HCT116 (cell line): Measurements from ENCODE around the gene ARFGEF3. TPM values are rescaled to one million over a fixed set of nuclear protein-coding genes. Genes with fewer than 3 reads are reported as not detected.

Experiments
- ATAC-seq: fragments of 200-7000 bp; cut with Tn5 transposase; 2 replicates; pipeline ENCODE4 v1.9.1; 2020; ENCODE audit warnings: mild to moderate bottlenecking, moderate library complexity
- BruUV-seq: library from RNA; stranded (reverse); fragments of 400-500 nt; replicated peaks from 2 replicates; lab custom pipeline; 2021; lab: Mats Ljungman, UMichigan
- CTCF ChIA-PET: fragments of 300-600 bp; sonication (Branson Sonifier 250); formaldehyde crosslinking; loops from one replicate; lab custom pipeline; 2021; ENCODE audit warnings: antibody characterized with exemption; lab: Charles Lee
- POLR2A ChIA-PET: fragments of 300-600, 350-600 bp; sonication (Branson Sonifier 250); formaldehyde crosslinking; loops from one replicate; lab custom pipeline; 2021; ENCODE audit warnings: antibody characterized with exemption; lab: Charles Lee
- RAD21 ChIA-PET, 2 experiments: fragments of 300-600 bp; sonication (Branson Sonifier 250); formaldehyde crosslinking; loops; one replicate each; lab custom pipeline; 2023; ENCODE audit warnings: low total read pairs in 2 of 2; ENCODE audit not compliant: uncharacterized antibody in 2 of 2, unreplicated experiment in 2 of 2, low non-redundant PET in 1 of 2; lab: Charles Lee
- DNase-seq: peaks from one replicate; pipeline ENCODE4 v3.0.0-alpha.2; 2010; ENCODE audit warnings: low read depth, low spot score
- H2AFZ ChIP-seq: fragments of 200-600 bp; shearing (Covaris generic), sonication (generic); 2 replicates; pipeline ENCODE4 v1.6.1; 2017; ENCODE audit warnings: low read depth, mixed run types, mixed read lengths, antibody characterized with exemption, low read length; ENCODE audit not compliant: poor library complexity, severe bottlenecking
- H3K27ac ChIP-seq: 2 replicates; pipeline ENCODE4 v1.5.1; 2012; ENCODE audit warnings: low read depth, low read length
- H3K27me3 ChIP-seq: fragments of 200-600 bp; sonication (generic); 2 replicates; pipeline ENCODE4 v1.6.1; 2016; ENCODE audit warnings: mixed run types, low read length, mixed read lengths; ENCODE audit not compliant: insufficient read depth
- H3K36me3 ChIP-seq, 2 experiments: fragments of 200-500 bp in 1 of 2; fragments of 200-600 bp in 1 of 2; sonication (Bioruptor generic) in 1 of 2; sonication (generic) in 1 of 2; 2 replicates each; pipeline versions ENCODE4 v1.5.1 to v1.6.1; 2014 to 2016; ENCODE audit warnings: low read length in 2 of 2, inconsistent platforms in 1 of 2, mixed read lengths in 1 of 2, mixed run types in 1 of 2; ENCODE audit not compliant: insufficient read depth in 2 of 2, control insufficient read depth in 1 of 2
- H3K4me1 ChIP-seq, 2 experiments: fragments of 200-600 bp in 1 of 2; sonication (generic) in 1 of 2; 2 replicates each; pipeline versions ENCODE4 v1.5.1 to v1.6.1; 2012 to 2017; ENCODE audit warnings: low read length in 2 of 2, inconsistent platforms in 1 of 2, mild to moderate bottlenecking in 1 of 2, mixed read lengths in 1 of 2, mixed run types in 1 of 2, moderate library complexity in 1 of 2; ENCODE audit not compliant: insufficient read depth in 2 of 2, control insufficient read depth in 1 of 2
- H3K4me2 ChIP-seq: fragments of 200-600 bp; sonication (generic); 2 replicates; pipeline ENCODE4 v1.6.1; 2017; ENCODE audit warnings: mixed run types, low read length, mixed read lengths
- H3K4me3 ChIP-seq, 2 experiments: fragments of 200-600 bp in 1 of 2; sonication (generic) in 1 of 2; replicated peaks in 1 of 2; 2 replicates each; pipeline ENCODE4 v1.5.1; 2011 to 2016; ENCODE audit warnings: low read length in 2 of 2, control low read depth in 1 of 2, low read depth in 1 of 2, mild to moderate bottlenecking in 1 of 2, mixed read lengths in 1 of 2, mixed run types in 1 of 2
- H3K79me2 ChIP-seq: fragments of 200-600 bp; sonication (generic); 2 replicates; pipeline ENCODE4 v1.6.1; 2017; ENCODE audit warnings: mild to moderate bottlenecking, mixed run types, low read length, moderate library complexity, mixed read lengths; ENCODE audit not compliant: insufficient read depth
- H3K9ac ChIP-seq: fragments of 200-600 bp; sonication (generic); 2 replicates; pipeline ENCODE4 v1.6.1; 2016; ENCODE audit warnings: low read length, mixed read lengths
- H3K9me2 ChIP-seq: fragments of 200-600 bp; sonication (generic), shearing (Covaris generic); 2 replicates; pipeline ENCODE4 v1.6.1; 2017; ENCODE audit warnings: mixed run types, mild to moderate bottlenecking, moderate library complexity; ENCODE audit not compliant: insufficient read depth
- H3K9me3 ChIP-seq, 2 experiments: fragments of 200-500 bp in 1 of 2; fragments of 200-600 bp in 1 of 2; sonication (Bioruptor generic) in 1 of 2; sonication (generic) in 1 of 2; 2 replicates each; pipeline ENCODE4 v1.6.1; 2014 to 2017; ENCODE audit warnings: low read length in 2 of 2, mixed read lengths in 2 of 2, inconsistent platforms in 1 of 2, low read depth in 1 of 2, mild to moderate bottlenecking in 1 of 2, mixed run types in 1 of 2, moderate library complexity in 1 of 2; ENCODE audit not compliant: control insufficient read depth in 1 of 2, insufficient read depth in 1 of 2
- H4K20me1 ChIP-seq: fragments of 200-600 bp; sonication (generic), shearing (Covaris generic); 2 replicates; pipeline ENCODE4 v1.6.1; 2017; ENCODE audit warnings: mixed run types, mild to moderate bottlenecking, moderate library complexity; ENCODE audit not compliant: insufficient read depth
- ATF3 ChIP-seq: IDR thresholded peaks from 2 replicates; pipeline ENCODE4 v1.6.1; 2012
- CEBPB ChIP-seq: IDR thresholded peaks from 2 replicates; pipeline ENCODE4 v1.6.1; 2012; ENCODE audit warnings: low read depth
- CTCF ChIP-seq, 3 experiments: fragments of 200-600 bp in 1 of 3; sonication (generic) in 1 of 3; IDR thresholded peaks in 2 of 3; conservative IDR thresholded peaks in 1 of 3; 2 replicates each; pipeline ENCODE4 v1.5.1; 2012 to 2017; ENCODE audit warnings: low read depth in 2 of 3, low read length in 2 of 3, antibody characterized with exemption in 1 of 3, borderline replicate concordance in 1 of 3, control low read depth in 1 of 3, mild to moderate bottlenecking in 1 of 3, mixed read lengths in 1 of 3, mixed run types in 1 of 3, moderate library complexity in 1 of 3; ENCODE audit not compliant: insufficient read depth in 1 of 3
- EZH2 ChIP-seq: fragments of 200-600 bp; sonication (generic); IDR thresholded peaks from 2 replicates; pipeline ENCODE4 v1.6.1; 2017; ENCODE audit warnings: antibody characterized with exemption, mixed run types
- JUND ChIP-seq: IDR thresholded peaks from 2 replicates; pipeline ENCODE4 v1.6.1; 2012
- MAX ChIP-seq: IDR thresholded peaks from 2 replicates; pipeline ENCODE4 v1.6.1; 2012
- POLR2A ChIP-seq: IDR thresholded peaks from 2 replicates; pipeline ENCODE4 v1.7.0; 2011; ENCODE audit warnings: borderline replicate concordance; ENCODE audit not compliant: insufficient read depth, insufficient read length; ENCODE audit errors: extremely low read depth
- POLR2AphosphoS5 ChIP-seq: IDR thresholded peaks from 2 replicates; pipeline ENCODE4 v1.6.1; 2011; ENCODE audit warnings: mild to moderate bottlenecking, low read depth, low read length, moderate library complexity
- RAD21 ChIP-seq: IDR thresholded peaks from 2 replicates; pipeline ENCODE4 v1.6.1; 2012; ENCODE audit warnings: low read depth, mild to moderate bottlenecking
- REST ChIP-seq: IDR thresholded peaks from 2 replicates; pipeline ENCODE4 v1.6.1; 2012; ENCODE audit warnings: low read depth
- SP1 ChIP-seq: IDR thresholded peaks from 2 replicates; pipeline ENCODE4 v1.6.1; 2012; ENCODE audit warnings: low read depth
- SRF ChIP-seq: IDR thresholded peaks from 2 replicates; pipeline ENCODE4 v1.6.1; 2012; ENCODE audit warnings: low read depth
- YY1 ChIP-seq: IDR thresholded peaks from 2 replicates; pipeline ENCODE4 v1.6.1; 2011; ENCODE audit warnings: low read length, low read depth, moderate library complexity, mild to moderate bottlenecking; ENCODE audit not compliant: insufficient replicate concordance; ENCODE audit errors: extremely low read depth
- ZFX ChIP-seq: fragments of 450-650 bp; IDR thresholded peaks from 2 replicates; pipeline ENCODE4 v1.6.1; 2017
- intact Hi-C: fragments of 100-400 bp; cut with micrococcal nuclease; formaldehyde crosslinking; loops from 2 replicates; pipeline ENCODE4 v1.10.0; 2022
- total RNA-seq: library from RNA; stranded (reverse); gene quantifications from one replicate; pipeline ENCODE4 v1.2.1, GENCODE V29; 2021; ENCODE audit not compliant: unreplicated experiment

The ARFGEF3 gene
- total RNA-seq, 1 experiment from 2014 or later = 3.8 TPM

GRCh38 chr6:138188278-138188941 is 26.7 kb downstream of the ARFGEF3 start:
- ATAC-seq = no peak
- H3K79me2 ChIP-seq = no peaks in the 10 kb centered on the region

More at GRCh38 chr6:138188278-138188941, 26.7 kb downstream of the ARFGEF3 start:
- no peaks in the 10 kb centered on the region for H3K36me3 ChIP-seq
- DNase-seq = no peak
- no peaks in the 10 kb centered on the region for H3K9me2 ChIP-seq
- no peaks in the 10 kb centered on the region for H3K27me3 ChIP-seq
- intact Hi-C loops = no loop called here
- no peak overlapping the region for H3K9ac ChIP-seq
- no peaks in the 10 kb centered on the region for H4K20me1 ChIP-seq
- H3K27ac ChIP-seq = no peak overlapping the region
- no peak overlapping the region for H3K4me2 ChIP-seq
- no peaks in the 10 kb centered on the region for H3K9me3 ChIP-seq
- no TSS peak for BruUV-seq
- ChIA-PET CTCF (no interaction called here), RAD21 (no interaction called here), POLR2A (no interaction called here)
- no peak overlapping the region for H2AFZ ChIP-seq
- no peak overlapping the region for H3K4me3 ChIP-seq
- H3K4me1 ChIP-seq = no peaks in the 10 kb centered on the region
- TF ChIP-seq SRF (no peak), POLR2AphosphoS5 (no peak), ZFX (no peak), SP1 (no peak), EZH2 (no peak), YY1 (no peak), ATF3 (no peak), CEBPB (no peak), CTCF (IDR thresholded peaks at IDR 0.05 in 2 of 3, conservative IDR thresholded peaks at IDR 0.05 in 1 of 3; ENCODE audit: borderline replicate concordance in 1 of 3, insufficient read depth in 1 of 3, low read depth in 2 of 3, low read length in 2 of 3) (no peak), JUND (no peak), RAD21 (no peak), POLR2A (no peak), MAX (no peak), REST (no peak)
